Caco-2 (cell line): ENCODE results near the gene ALG9. TPM values are rescaled to one million over a fixed set of nuclear protein-coding genes. Genes with fewer than 3 reads are reported as not detected.
A peak's percentile ranks its signal among the peaks of the same experiment; 100 is the strongest.

Experiments used
- Bru-seq: library from RNA; stranded (reverse); fragments of 400-500 nt; gene quantifications from one replicate; lab custom pipeline; 2021; lab: Mats Ljungman, UMichigan
- BruChase-seq, 2 experiments: library from RNA; stranded (reverse); fragments of 400-500 nt; gene quantifications; one replicate each; lab custom pipeline; 2021; lab: Mats Ljungman, UMichigan
- BruUV-seq: library from RNA; stranded (reverse); fragments of 400-500 nt; replicated peaks from 2 replicates; lab custom pipeline; 2021; lab: Mats Ljungman, UMichigan
- CTCF ChIA-PET: fragments of 300-600 bp; sonication (Branson Sonifier 250); formaldehyde crosslinking; loops from one replicate; lab custom pipeline; 2022; ENCODE audit warnings: antibody characterized with exemption; lab: Charles Lee
- POLR2A ChIA-PET: fragments of 300-600 bp; sonication (Branson Sonifier 250); formaldehyde crosslinking; loops from one replicate; lab custom pipeline; 2022; ENCODE audit warnings: antibody characterized with exemption; lab: Charles Lee
- DNase-seq, 2 experiments: peaks; one replicate each; pipeline versions ENCODE4 v3.0.0 to v3.0.0-alpha.2; 2020 to 2022
- H3K27me3 ChIP-seq: replicated peaks from 2 replicates; pipeline ENCODE4 v1.6.0; 2011; ENCODE audit warnings: low read length; ENCODE audit not compliant: control insufficient read depth, insufficient read depth
- H3K36me3 ChIP-seq: 2 replicates; pipeline ENCODE4 v1.5.1; 2011; ENCODE audit warnings: low read length; ENCODE audit not compliant: control insufficient read depth, insufficient read depth
- H3K4me1 ChIP-seq: fragments of 250-450 bp; sonication (Bioruptor Pico); 2 replicates; pipeline ENCODE4 v1.5.1; 2020; ENCODE audit warnings: mild to moderate bottlenecking
- H3K4me3 ChIP-seq: 2 replicates; pipeline ENCODE4 v1.5.1; 2011; ENCODE audit warnings: low read depth, mild to moderate bottlenecking, control low read depth, low read length
- H3K9me3 ChIP-seq: fragments of 250-450 bp; sonication (Bioruptor Pico); 2 replicates; pipeline ENCODE4 v1.5.1; 2020; ENCODE audit warnings: mild to moderate bottlenecking, moderate library complexity
- H3K27ac Mint-ChIP-seq: one replicate; pipeline ENCODE4 v1.8.0; 2022; ENCODE audit warnings: mixed read lengths; ENCODE audit not compliant: unreplicated experiment
- H3K27me3 Mint-ChIP-seq: one replicate; pipeline ENCODE4 v1.8.0; 2022; ENCODE audit warnings: mixed read lengths; ENCODE audit not compliant: insufficient read depth, unreplicated experiment
- H3K36me3 Mint-ChIP-seq: one replicate; pipeline ENCODE4 v1.8.0; 2022; ENCODE audit warnings: mild to moderate bottlenecking, mixed read lengths; ENCODE audit not compliant: insufficient read depth, unreplicated experiment
- H3K4me1 Mint-ChIP-seq: one replicate; pipeline ENCODE4 v1.8.0; 2022; ENCODE audit warnings: low read depth, mixed read lengths; ENCODE audit not compliant: unreplicated experiment
- H3K4me3 Mint-ChIP-seq: one replicate; pipeline ENCODE4 v1.8.0; 2022; ENCODE audit warnings: mild to moderate bottlenecking, moderate library complexity, mixed read lengths; ENCODE audit not compliant: unreplicated experiment
- H3K9me3 Mint-ChIP-seq: one replicate; pipeline ENCODE4 v1.8.0; 2022; ENCODE audit warnings: mixed read lengths; ENCODE audit not compliant: unreplicated experiment
- intact Hi-C: fragments of 100-400 bp; cut with micrococcal nuclease; formaldehyde crosslinking; loops from one replicate; pipeline ENCODE4 v1.10.0; 2022; ENCODE audit not compliant: unreplicated experiment
- long read RNA-seq: library from polyadenylated mRNA; stranded (forward); transcript quantifications from one replicate; pipeline ENCODE4 v2.0.0, GENCODE V29; 2022
- total RNA-seq: library from RNA; stranded (reverse); gene quantifications from 2 replicates; pipeline ENCODE4 v1.2.3, GENCODE V29; 2022
- TF ChIP-seq, protein P1 (sequence below), 2 experiments: fragments of 200-600 bp in 1 of 2; IDR thresholded peaks; 1 replicate in 1 of 2; 2 replicates in 1 of 2; pipeline versions ENCODE4 v1.5.1 to v1.8.0; 2011 to 2022; ENCODE audit warnings: antibody characterized with exemption in 1 of 2, control low read depth in 1 of 2, inconsistent platforms in 1 of 2, low read depth in 1 of 2, low read length in 1 of 2, mild to moderate bottlenecking in 1 of 2, moderate library complexity in 1 of 2; ENCODE audit not compliant: insufficient read depth in 1 of 2, severe bottlenecking in 1 of 2, unreplicated experiment in 1 of 2

ALG9 gene, protein sequence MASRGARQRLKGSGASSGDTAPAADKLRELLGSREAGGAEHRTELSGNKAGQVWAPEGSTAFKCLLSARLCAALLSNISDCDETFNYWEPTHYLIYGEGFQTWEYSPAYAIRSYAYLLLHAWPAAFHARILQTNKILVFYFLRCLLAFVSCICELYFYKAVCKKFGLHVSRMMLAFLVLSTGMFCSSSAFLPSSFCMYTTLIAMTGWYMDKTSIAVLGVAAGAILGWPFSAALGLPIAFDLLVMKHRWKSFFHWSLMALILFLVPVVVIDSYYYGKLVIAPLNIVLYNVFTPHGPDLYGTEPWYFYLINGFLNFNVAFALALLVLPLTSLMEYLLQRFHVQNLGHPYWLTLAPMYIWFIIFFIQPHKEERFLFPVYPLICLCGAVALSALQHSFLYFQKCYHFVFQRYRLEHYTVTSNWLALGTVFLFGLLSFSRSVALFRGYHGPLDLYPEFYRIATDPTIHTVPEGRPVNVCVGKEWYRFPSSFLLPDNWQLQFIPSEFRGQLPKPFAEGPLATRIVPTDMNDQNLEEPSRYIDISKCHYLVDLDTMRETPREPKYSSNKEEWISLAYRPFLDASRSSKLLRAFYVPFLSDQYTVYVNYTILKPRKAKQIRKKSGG
- total RNA-seq, result 55.3 and 57.4 TPM in 2 replicates
- percentile 71 among the genes with signal in this experiment for Bru-seq, nascent RNA
- percentile 72 among the genes with signal in this experiment for BruChase-seq, experiment 1, labeled RNA remaining after a 2-hour chase
- percentile 88 among the genes with signal in this experiment for BruChase-seq, experiment 2, labeled RNA remaining after a 6-hour chase
- long read RNA-seq, transcript ALG9-201 (15 exons, 2,345 nt), result minor isoform, 6 of 95 reads
- long read RNA-seq, transcript ALG9-215 (15 exons, 2,069 nt), result minor isoform, 13 of 95 reads
- long read RNA-seq, transcript ALG9-214 (15 exons, 2,028 nt), result major isoform, 46 of 95 reads
- long read RNA-seq, partial matches to known transcripts, result 4 of 95 reads
- long read RNA-seq, other reads (novel, unspliced or antisense), result 24 of 95 reads

DNA sequence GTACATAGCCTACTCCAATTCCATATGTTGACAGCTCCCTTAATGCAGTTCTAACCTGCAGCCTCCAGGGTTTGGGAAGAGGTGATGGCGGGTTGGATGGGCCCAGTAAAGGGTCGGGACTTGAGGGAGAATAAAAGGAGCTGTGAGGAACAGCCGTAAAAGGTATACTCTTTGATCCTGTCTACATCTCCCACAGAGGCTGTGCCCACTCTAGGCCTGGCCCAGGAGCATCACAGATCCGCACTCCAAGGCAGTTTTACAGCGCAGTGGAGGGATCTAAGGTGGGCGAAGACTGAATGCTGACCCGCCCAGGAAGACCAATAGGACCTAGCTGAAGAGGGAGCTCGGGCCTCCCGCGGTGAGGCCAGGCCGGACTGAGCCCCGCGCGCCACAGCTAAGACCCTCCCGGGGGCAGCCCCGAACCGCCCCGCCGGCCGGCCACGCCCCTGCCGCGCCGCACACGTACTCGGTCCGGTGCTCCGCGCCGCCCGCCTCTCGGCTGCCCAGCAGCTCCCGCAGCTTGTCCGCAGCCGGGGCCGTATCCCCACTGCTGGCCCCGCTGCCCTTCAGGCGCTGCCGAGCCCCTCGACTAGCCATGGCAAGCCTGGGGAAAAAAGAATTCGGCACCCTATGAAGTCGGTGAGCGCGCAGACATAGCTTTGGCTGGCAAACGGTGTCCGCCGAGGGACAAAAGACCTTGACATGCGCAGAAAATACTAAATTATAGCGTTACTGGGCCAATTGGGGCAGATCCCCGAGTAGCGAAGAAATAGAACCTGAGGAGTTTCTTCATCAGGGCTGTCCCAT is at the start of gene ALG9:
ALG9 (minus strand) TSS at position 696 of the 807 bp plus-strand sequence; CDS start at position 597, 99 bp downstream.
- Mint-ChIP-seq H3K27ac (peak within 1 kb of the TSS; percentile 53), H3K27me3 (no peaks in the 10 kb centered on the region), H3K4me1 (peaks cover 16% of the 10 kb centered on the region), H3K4me3 (peak within 1 kb of the TSS; percentile 91), H3K9me3 (no peaks in the 10 kb centered on the region), H3K36me3 (peaks cover 38% of the 10 kb centered on the region)
- intact Hi-C loops, result loop anchor here (1.0 to 2.0 kb wide), 3 partner anchors 8 to 56 kb away; partner anchors contain the start of genes C11orf52, CFAP68 and FDXACB1
- no peaks in the 10 kb centered on the region for H3K36me3 ChIP-seq
- H3K27me3 ChIP-seq, result no peaks in the 10 kb centered on the region
- peak within 1 kb of the TSS; percentile 94 for H3K4me3 ChIP-seq
- ChIA-PET POLR2A (interaction anchor here (1.6 to 2.2 kb wide), 3 partner anchors 48 to 105 kb away, joined by 7 to 13 read pairs (median 9); partner anchors contain the start of genes C11orf52 and PPP2R1B), CTCF (interaction anchor here (0.6 to 2.6 kb wide), 19 partner anchors 9 to 321 kb away, joined by 3 to 31 read pairs (median 5); partner anchors contain the start of genes C11orf52 and PPP2R1B)
- TF ChIP-seq, protein P1, sequence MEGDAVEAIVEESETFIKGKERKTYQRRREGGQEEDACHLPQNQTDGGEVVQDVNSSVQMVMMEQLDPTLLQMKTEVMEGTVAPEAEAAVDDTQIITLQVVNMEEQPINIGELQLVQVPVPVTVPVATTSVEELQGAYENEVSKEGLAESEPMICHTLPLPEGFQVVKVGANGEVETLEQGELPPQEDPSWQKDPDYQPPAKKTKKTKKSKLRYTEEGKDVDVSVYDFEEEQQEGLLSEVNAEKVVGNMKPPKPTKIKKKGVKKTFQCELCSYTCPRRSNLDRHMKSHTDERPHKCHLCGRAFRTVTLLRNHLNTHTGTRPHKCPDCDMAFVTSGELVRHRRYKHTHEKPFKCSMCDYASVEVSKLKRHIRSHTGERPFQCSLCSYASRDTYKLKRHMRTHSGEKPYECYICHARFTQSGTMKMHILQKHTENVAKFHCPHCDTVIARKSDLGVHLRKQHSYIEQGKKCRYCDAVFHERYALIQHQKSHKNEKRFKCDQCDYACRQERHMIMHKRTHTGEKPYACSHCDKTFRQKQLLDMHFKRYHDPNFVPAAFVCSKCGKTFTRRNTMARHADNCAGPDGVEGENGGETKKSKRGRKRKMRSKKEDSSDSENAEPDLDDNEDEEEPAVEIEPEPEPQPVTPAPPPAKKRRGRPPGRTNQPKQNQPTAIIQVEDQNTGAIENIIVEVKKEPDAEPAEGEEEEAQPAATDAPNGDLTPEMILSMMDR (IDR thresholded peaks at IDR 0.05; ENCODE audit: insufficient read depth in 1 of 2, low read depth in 1 of 2, low read length in 1 of 2, severe bottlenecking in 1 of 2, unreplicated experiment in 1 of 2), result peak; percentile 55 to 63
- DNase-seq, result peak; percentile 89 to 94
- H3K9me3 ChIP-seq, result no peaks in the 10 kb centered on the region
- 0 out of 2 replicates have a peak, but pooled peaks cover 3% of the 10 kb centered on the region for H3K4me1 ChIP-seq
- BruUV-seq, result TSS peak; percentile 46

DNA sequence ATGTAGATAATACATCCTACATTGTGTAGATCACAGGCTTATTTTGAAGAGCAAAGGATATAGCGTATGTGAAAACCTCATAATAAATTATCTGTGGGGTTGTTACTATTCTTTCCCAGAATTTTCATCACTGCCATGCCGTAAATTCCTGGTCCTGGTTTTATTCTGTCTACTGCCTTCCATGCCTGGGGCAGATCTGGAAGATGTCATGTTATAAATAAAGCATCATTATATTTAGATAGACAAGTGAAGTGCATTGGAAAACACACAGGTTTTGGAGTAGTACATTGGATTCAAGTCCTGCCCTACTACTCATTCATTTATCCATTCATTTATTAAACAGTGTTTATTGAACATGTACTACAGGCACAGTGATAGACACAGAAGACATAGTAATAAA is 49.5 kb upstream of the ALG9 start:
- DNase-seq, result no peak
- no peak overlapping the region for H3K4me3 Mint-ChIP-seq
- H3K9me3 ChIP-seq, result no peaks in the 10 kb centered on the region
- BruUV-seq, result no TSS peak
- no peaks in the 10 kb centered on the region for H3K27me3 ChIP-seq
- no peaks in the 10 kb centered on the region for H3K9me3 Mint-ChIP-seq
- no peak overlapping the region for H3K4me3 ChIP-seq
- intact Hi-C loops, result no loop called here
- CTCF ChIA-PET, result no interaction called here
- TF ChIP-seq, protein P1 (IDR thresholded peaks at IDR 0.05; ENCODE audit: insufficient read depth in 1 of 2, low read depth in 1 of 2, low read length in 1 of 2, severe bottlenecking in 1 of 2, unreplicated experiment in 1 of 2), result no peak
- H3K4me1 ChIP-seq, result peaks cover 26% of the 10 kb centered on the region
- POLR2A ChIA-PET, result no interaction called here
- H3K36me3 Mint-ChIP-seq, result no peaks in the 10 kb centered on the region
- peaks cover 44% of the 10 kb centered on the region for H3K4me1 Mint-ChIP-seq
- no peaks in the 10 kb centered on the region for H3K27me3 Mint-ChIP-seq
- no peak overlapping the region for H3K27ac Mint-ChIP-seq
- H3K36me3 ChIP-seq, result no peaks in the 10 kb centered on the region; the same call in 1 of the 2 replicates
